Right renal pelvis (tissue), 4 donors: ENCODE measurements around the gene EFCAB6. TPM values are rescaled to one million over a fixed set of nuclear protein-coding genes. Genes with fewer than 3 reads are reported as not detected.

Experiments
- DNase-seq, 4 donors: peaks; one replicate each; pipeline ENCODE4 v3.0.0-alpha.2; 2013; ENCODE audit warnings: low read depth in 4 of 4, low spot score in 3 of 4, missing footprints in 1 of 4
- polyA plus RNA-seq, 4 donors: library from polyadenylated mRNA; unstranded; fragments of 120-200 nt; gene quantifications; one replicate each; pipeline ENCODE4 v1.2.1, GENCODE V29; 2013; ENCODE audit not compliant: insufficient read length in 4 of 4

The EFCAB6 gene
- polyA plus RNA-seq, 4 donors: 4.4 to 5.4 (median 4.9) TPM

- DNase-seq: no peak
Measured at GRCh38 chr22:43830931-43831560, 18.9 kb upstream of the EFCAB6 start.

- DNase-seq: no peak
Measured at GRCh38 chr22:43829904-43830851, 18.1 kb upstream of the EFCAB6 start.

- DNase-seq: no peak
Measured at GRCh38 chr22:43828998-43829782, 17.1 kb upstream of the EFCAB6 start.

GRCh38 chr22:43828725-43828997 is 16.6 kb upstream of the EFCAB6 start:
- no peak for DNase-seq

GRCh38 chr22:43827926-43828724 is 16.0 kb upstream of the EFCAB6 start:
- DNase-seq: no peak

GRCh38 chr22:43827003-43827735 is 15.1 kb upstream of the EFCAB6 start:
- DNase-seq: no peak

- no peak for DNase-seq
Measured at GRCh38 chr22:43826142-43827002, 14.3 kb upstream of the EFCAB6 start.

- no peak for DNase-seq
Measured at GRCh38 chr22:43825651-43826050, 13.5 kb upstream of the EFCAB6 start.

GRCh38 chr22:43824724-43825420 is 12.8 kb upstream of the EFCAB6 start:
- DNase-seq: no peak

GRCh38 chr22:43823911-43824665 is 12.0 kb upstream of the EFCAB6 start:
- no peak for DNase-seq

- DNase-seq: no peak
Measured at GRCh38 chr22:43823353-43823908, 11.3 kb upstream of the EFCAB6 start.

- no peak for DNase-seq
Measured at GRCh38 chr22:43821606-43822425, 9.7 kb upstream of the EFCAB6 start.

- DNase-seq: no peak
Measured at GRCh38 chr22:43820651-43821305, 8.7 kb upstream of the EFCAB6 start.

GRCh38 chr22:43819931-43820640 is 8.0 kb upstream of the EFCAB6 start:
- DNase-seq: no peak

- no peak for DNase-seq
Measured at GRCh38 chr22:43819421-43819921, 7.4 kb upstream of the EFCAB6 start.
